H1 (cell line): ENCODE measurements around the gene CPA2. TPM values are rescaled to one million over a fixed set of nuclear protein-coding genes. Genes with fewer than 3 reads are reported as not detected.

ENCODE experiments used
- CTCF ChIA-PET: fragments of 300-600 bp; sonication (Branson Sonifier 250); formaldehyde crosslinking; loops from one replicate; lab custom pipeline; 2021; ENCODE audit not compliant: partially characterized antibody; lab: Charles Lee
- POLR2A ChIA-PET: fragments of 300-600 bp; sonication (Branson Sonifier 250); formaldehyde crosslinking; loops from one replicate; lab custom pipeline; 2021; ENCODE audit warnings: inconsistent platforms; ENCODE audit not compliant: partially characterized antibody; lab: Charles Lee
- DNase-seq, 2 experiments: peaks; one replicate each; pipeline versions ENCODE4 v3.0.0 to v3.0.0-alpha.2; 2010 to 2022; ENCODE audit warnings: low spot score in 2 of 2, low read depth in 1 of 2, mixed read lengths in 1 of 2
- FAIRE-seq: peaks from 2 replicates; lab custom pipeline; 2011; peaks lifted over from hg19 to GRCh38; lab: Jason Lieb, UNC
- H2AFZ ChIP-seq: 2 replicates; pipeline ENCODE4 v1.8.1; 2012; ENCODE audit warnings: low read length, inconsistent platforms
- H2AK5ac ChIP-seq: 2 replicates; pipeline ENCODE4 v1.6.1; 2013; ENCODE audit warnings: low read depth, low read length
- H2BK120ac ChIP-seq: replicated peaks from 2 replicates; pipeline ENCODE3; 2013; ENCODE audit warnings: low read depth, low read length, inconsistent platforms
- H2BK12ac ChIP-seq: 2 replicates; pipeline ENCODE4 v1.6.1; 2013; ENCODE audit warnings: low read depth, low read length
- H2BK15ac ChIP-seq: 2 replicates; pipeline ENCODE4 v1.6.1; 2013; ENCODE audit warnings: low read length
- H2BK20ac ChIP-seq: 2 replicates; pipeline ENCODE4 v1.6.1; 2013; ENCODE audit warnings: low read length
- H2BK5ac ChIP-seq: 2 replicates; pipeline ENCODE4 v1.6.1; 2013; ENCODE audit warnings: low read depth, low read length
- H3K14ac ChIP-seq: 2 replicates; pipeline ENCODE4 v1.6.1; 2013; ENCODE audit warnings: inconsistent platforms; ENCODE audit not compliant: insufficient read length
- H3K18ac ChIP-seq: 2 replicates; pipeline ENCODE4 v1.6.1; 2013; ENCODE audit warnings: low read length; ENCODE audit errors: extremely low read depth
- H3K23ac ChIP-seq: 2 replicates; pipeline ENCODE4 v1.6.1; 2013; ENCODE audit warnings: inconsistent platforms; ENCODE audit not compliant: insufficient read length
- H3K23me2 ChIP-seq: 2 replicates; pipeline ENCODE4 v1.6.1; 2013; ENCODE audit warnings: low read depth, low read length
- H3K27ac ChIP-seq: 2 replicates; pipeline ENCODE4 v1.6.1; 2011; ENCODE audit warnings: low read depth, low read length, inconsistent platforms
- H3K27me3 ChIP-seq, 4 experiments: replicated peaks in 1 of 4; 1 replicate in 1 of 4; 2 replicates in 3 of 4; pipeline versions ENCODE4 v1.6.1 to v1.8.1; 2011 to 2013; ENCODE audit warnings: low read length in 3 of 4, mild to moderate bottlenecking in 3 of 4, inconsistent platforms in 2 of 4, mixed read lengths in 2 of 4, moderate library complexity in 1 of 4; ENCODE audit not compliant: control insufficient read depth in 3 of 4, insufficient read depth in 3 of 4; ENCODE audit errors: extremely low read depth in 1 of 4
- H3K36me3 ChIP-seq, 4 experiments: 2 replicates each; pipeline versions ENCODE4 v1.6.1 to v1.8.1; 2011 to 2013; ENCODE audit warnings: mild to moderate bottlenecking in 4 of 4, low read length in 3 of 4, moderate library complexity in 2 of 4, control low read depth in 1 of 4, inconsistent platforms in 1 of 4; ENCODE audit not compliant: insufficient read depth in 4 of 4, control insufficient read depth in 2 of 4
- H3K4ac ChIP-seq: replicated peaks from 2 replicates; pipeline ENCODE3; 2013; ENCODE audit warnings: low read length, low read depth, mixed read lengths, inconsistent platforms; ENCODE audit not compliant: insufficient read length
- H3K4me1 ChIP-seq, 4 experiments: replicated peaks in 1 of 4; 1 replicate in 1 of 4; 2 replicates in 3 of 4; pipeline versions ENCODE4 v1.6.1 to v1.8.1; 2011 to 2013; ENCODE audit warnings: low read length in 3 of 4, inconsistent platforms in 2 of 4, mixed read lengths in 1 of 4; ENCODE audit not compliant: insufficient read depth in 4 of 4, control insufficient read depth in 3 of 4
- H3K4me2 ChIP-seq, 2 experiments: 2 replicates each; pipeline versions ENCODE4 v1.6.1 to v1.8.1; 2011 to 2013; ENCODE audit warnings: low read depth in 2 of 2, low read length in 2 of 2, control low read depth in 1 of 2, inconsistent platforms in 1 of 2, mild to moderate bottlenecking in 1 of 2; ENCODE audit not compliant: insufficient read depth in 1 of 2
- H3K4me3 ChIP-seq, 4 experiments: fragments of 200-600, 300-600 bp in 1 of 4; sonication (generic), shearing (Covaris generic), sonication (Bioruptor Twin) in 1 of 4; 2 replicates each; pipeline versions ENCODE4 v1.5.1 to v1.8.1; 2011 to 2016; ENCODE audit warnings: low read length in 4 of 4, low read depth in 3 of 4, control low read depth in 2 of 4, inconsistent platforms in 2 of 4, mild to moderate bottlenecking in 2 of 4, mixed read lengths in 1 of 4, moderate library complexity in 1 of 4; ENCODE audit not compliant: insufficient read depth in 2 of 4; ENCODE audit errors: extremely low read depth in 1 of 4
- H3K56ac ChIP-seq: replicated peaks from 2 replicates; pipeline ENCODE3; 2013; ENCODE audit warnings: low read depth, mild to moderate bottlenecking, mixed read lengths, low read length, inconsistent platforms; ENCODE audit not compliant: insufficient read length
- H3K79me1 ChIP-seq: 2 replicates; pipeline ENCODE4 v1.6.1; 2013; ENCODE audit warnings: low read depth, low read length, control low read depth
- H3K79me2 ChIP-seq, 2 experiments: 2 replicates each; pipeline versions ENCODE4 v1.6.1 to v1.8.1; 2012 to 2013; ENCODE audit warnings: low read length in 2 of 2, mild to moderate bottlenecking in 2 of 2, inconsistent platforms in 1 of 2; ENCODE audit not compliant: insufficient read depth in 2 of 2, control insufficient read depth in 1 of 2
- H3K9ac ChIP-seq, 4 experiments: replicated peaks in 1 of 4; 1 replicate in 1 of 4; 2 replicates in 3 of 4; pipeline versions ENCODE4 v1.6.1 to v1.8.1; 2011 to 2013; ENCODE audit warnings: low read depth in 3 of 4, low read length in 3 of 4, control low read depth in 2 of 4, mild to moderate bottlenecking in 2 of 4, moderate library complexity in 2 of 4, inconsistent platforms in 1 of 4; ENCODE audit errors: extremely low read depth in 1 of 4
- H3K9me3 ChIP-seq, 2 experiments: 2 replicates each; pipeline versions ENCODE4 v1.6.1 to v1.8.1; 2012 to 2013; ENCODE audit warnings: mild to moderate bottlenecking in 2 of 2, moderate library complexity in 2 of 2, control low read depth in 1 of 2, inconsistent platforms in 1 of 2, low read depth in 1 of 2, low read length in 1 of 2, mixed read lengths in 1 of 2; ENCODE audit not compliant: insufficient read depth in 2 of 2
- H4K20me1 ChIP-seq, 2 experiments: replicated peaks in 1 of 2; 2 replicates each; pipeline versions ENCODE3 to v1.8.1; 2011 to 2013; ENCODE audit warnings: inconsistent platforms in 2 of 2, low read length in 2 of 2, mild to moderate bottlenecking in 1 of 2; ENCODE audit not compliant: insufficient read depth in 2 of 2, control insufficient read depth in 1 of 2
- H4K5ac ChIP-seq: 2 replicates; pipeline ENCODE4 v1.6.1; 2013; ENCODE audit warnings: low read length, low read depth, mixed read lengths, inconsistent platforms; ENCODE audit not compliant: insufficient read length
- H4K8ac ChIP-seq: 2 replicates; pipeline ENCODE4 v1.8.0; 2013; ENCODE audit warnings: mild to moderate bottlenecking, moderate library complexity, low read length, inconsistent platforms; ENCODE audit not compliant: insufficient read depth; ENCODE audit errors: extremely low read depth
- H4K91ac ChIP-seq: replicated peaks from 2 replicates; pipeline ENCODE3; 2013; ENCODE audit warnings: low read length, mixed read lengths, inconsistent platforms; ENCODE audit not compliant: insufficient read length
- POU5F1 ChIP-seq: IDR thresholded peaks from 2 replicates; pipeline ENCODE4 v1.6.1; 2011; ENCODE audit warnings: low read depth, mild to moderate bottlenecking, low read length, moderate library complexity
- WGBS, 2 experiments: shearing (Covaris generic) in 1 of 2; methylation state at CpG; one replicate each; pipeline versions ENCODE4 v1.1.6 to v1.1.7; 2013 to 2015; ENCODE audit warnings: low lambda C conversion rate in 2 of 2, mixed read lengths in 2 of 2, inconsistent platforms in 1 of 2, low coverage in 1 of 2, missing lambda C conversion rate in 1 of 2; ENCODE audit not compliant: insufficient replicate concordance in 2 of 2, insufficient coverage in 1 of 2, insufficient read length in 1 of 2; ENCODE audit errors: extremely low coverage in 1 of 2, missing lambda C conversion rate in 1 of 2; 5-methylcytosine and 5-hydroxymethylcytosine counted together
- long read RNA-seq, 2 experiments: library from RNA in 1 of 2; library from capped mRNA in 1 of 2; stranded (forward); transcript quantifications; one replicate each; pipeline ENCODE4 v2.0.0, GENCODE V29; 2021; ENCODE audit warnings: inconsistent platforms in 1 of 2
- polyA minus RNA-seq, 3 experiments: library from RNA; depleted of rRNA, polyadenylated mRNA; stranded (reverse); fragments of >200 nt; gene quantifications; 1 replicate in 2 of 3; 2 replicates in 1 of 3; pipeline ENCODE4 v1.2.3, GENCODE V29; 2011
- polyA plus RNA-seq, 7 experiments: library from polyadenylated mRNA; depleted of rRNA in 3 of 7; stranded (reverse) in 5 of 7; unstranded in 2 of 7; fragments of >200 nt in 5 of 7; fragments of 200-250 nt in 2 of 7; gene quantifications; 1 replicate in 5 of 7; 2 replicates in 1 of 7; 4 replicates in 1 of 7; pipeline versions ENCODE4 v1.2.1 to v1.2.3, GENCODE V29; 2011 to 2013; ENCODE audit warnings: missing spikeins in 2 of 7, mixed read lengths in 2 of 7
- total RNA-seq: library from RNA; stranded (reverse); fragmentation: NEBNext Ultra II Directional; extraction: Animal tissue kit (Norgen Biotek cat#: 25700); gene quantifications from 2 replicates; pipeline ENCODE4 v1.2.1, GENCODE V29; 2021

The CPA2 gene
- 0.31 TPM in 1 of 2 replicates, not detected in the other for total RNA-seq
- polyA plus RNA-seq (2011; rRNA removed): 0.21 and 0.22 TPM in 2 replicates
- polyA plus RNA-seq (2011; cell fraction: cytosol; rRNA removed): 0.25 TPM
- polyA plus RNA-seq (2011; cell fraction: nucleus; rRNA removed): 0.16 TPM
- 0.19 TPM in 1 of 4 replicates, not detected in the others for polyA plus RNA-seq (2012, experiment 1 of 2)
- polyA plus RNA-seq (2012, experiment 2 of 2): not detected
- polyA plus RNA-seq (2013, experiment 1 of 2): 0.12 TPM
- polyA plus RNA-seq (2013, experiment 2 of 2): 0.11 TPM
- 0.17 and 0.54 TPM in 2 replicates for polyA minus RNA-seq (2011; rRNA and poly(A)+ RNA removed)
- polyA minus RNA-seq (2011; cell fraction: cytosol; rRNA and poly(A)+ RNA removed): not detected
- polyA minus RNA-seq (2011; cell fraction: nucleus; rRNA and poly(A)+ RNA removed): not detected
- long read RNA-seq, experiment 1: 0 reads
- long read RNA-seq, experiment 2: 0 reads

DNA sequence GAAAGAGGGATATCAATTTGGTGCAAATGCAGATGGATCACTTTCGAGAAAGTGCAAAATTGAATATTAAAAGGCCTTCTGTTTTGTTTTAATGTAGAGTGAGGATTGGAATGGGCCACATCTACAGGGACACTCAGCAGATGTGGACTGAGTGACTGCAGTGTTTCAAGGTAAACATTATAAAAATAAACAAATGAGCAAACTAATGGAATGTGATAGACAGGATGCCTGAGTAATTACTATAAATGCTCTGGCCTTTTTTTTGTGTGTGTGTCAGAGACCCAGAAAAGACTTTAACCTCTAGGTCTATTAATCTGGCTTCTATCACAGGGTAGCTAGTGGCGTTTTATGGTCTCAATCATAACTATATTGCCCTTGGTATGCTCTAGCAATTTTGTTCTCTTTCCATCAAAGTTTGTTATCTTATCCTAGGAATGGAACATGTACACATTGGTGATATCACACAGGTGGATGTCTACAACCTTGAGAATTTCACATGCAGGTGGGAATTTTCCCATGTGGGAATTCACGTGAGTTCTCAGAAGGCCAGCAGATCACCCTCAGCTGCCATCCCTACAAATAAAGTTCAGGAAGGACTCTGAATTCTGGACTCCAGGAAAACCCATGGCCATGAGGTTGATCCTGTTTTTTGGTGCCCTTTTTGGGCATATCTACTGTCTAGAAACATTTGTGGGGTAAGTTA, at the start of gene CPA2:
CPA2 (plus strand) TSS at position 606 of the 703 bp plus-strand sequence; CDS start at position 625, 19 bp downstream.
- Histone ChIP-seq H2BK15ac (no peak within 1 kb of the TSS), H2BK20ac (no peak within 1 kb of the TSS), H3K18ac (no peak within 1 kb of the TSS), H3K4ac (no peak within 1 kb of the TSS), H3K4me2 (no peak within 1 kb of the TSS), H2BK5ac (no peak within 1 kb of the TSS), H3K23me2 (no peaks in the 10 kb centered on the region; the same call in 1 of the 2 replicates), H2BK12ac (no peak within 1 kb of the TSS), H3K14ac (no peak within 1 kb of the TSS), H3K36me3 (no peaks in the 10 kb centered on the region), H3K9ac (no peak within 1 kb of the TSS), H4K8ac (no peak within 1 kb of the TSS), H3K79me2 (no peaks in the 10 kb centered on the region), H2AFZ (no peak within 1 kb of the TSS), H4K91ac (no peak within 1 kb of the TSS), H3K27ac (no peak within 1 kb of the TSS), H3K9me3 (no peaks in the 10 kb centered on the region), H4K20me1 (no peaks in the 10 kb centered on the region), H2BK120ac (no peak within 1 kb of the TSS), H3K4me1 (peaks cover 0 to 4% (median 2%) of the 10 kb centered on the region in 4 experiments; a peak in 3 of 7 replicates), H3K56ac (no peak within 1 kb of the TSS), H3K4me3 (no peak within 1 kb of the TSS), H4K5ac (no peak within 1 kb of the TSS), H3K23ac (no peak within 1 kb of the TSS), H3K27me3 (no peaks in the 10 kb centered on the region), H3K79me1 (no peaks in the 10 kb centered on the region), H2AK5ac (no peak within 1 kb of the TSS)
- ChIA-PET POLR2A (no interaction called here), CTCF (interaction anchor here (0.6 kb wide), 1 partner anchor 16 kb away, joined by 4 read pairs; no protein-coding TSS in a partner anchor)
- FAIRE-seq (no peak), DNase-seq (no peak)
- no peak for TF ChIP-seq POU5F1
- whole genome bisulfite sequencing, 2 experiments: 89% methylated on average over 3 of the region's 3 CpGs; no CpG with 5 or more reads in 1 of the 2 experiments
